OCI-LY1 (cell line): ENCODE measurements around the gene PRLR.

Source experiments
- CTCF ChIP-seq: fragments of 200-600 bp; sonication (generic), shearing (Covaris generic); IDR thresholded peaks from 2 replicates; pipeline ENCODE4 v1.5.1; 2017; ENCODE audit warnings: mild to moderate bottlenecking, antibody characterized with exemption, low read length, moderate library complexity, mixed read lengths
- EZH2 ChIP-seq: fragments of 200-600 bp; sonication (generic), shearing (Covaris generic); IDR thresholded peaks from 2 replicates; pipeline ENCODE4 v1.8.0; 2017; ENCODE audit warnings: borderline replicate concordance, mixed run types, mild to moderate bottlenecking, antibody characterized with exemption, low read length, moderate library complexity, mixed read lengths

GRCh38 chr5:35163710-35164033 lies 66.6 kb downstream of the PRLR start:
- TF ChIP-seq CTCF (no peak), EZH2 (no peak)
